PC-9 (cell line): Measurements from ENCODE around the gene TUBA4A. TPM values are rescaled to one million over a fixed set of nuclear protein-coding genes. Genes with fewer than 3 reads are reported as not detected.

Experiments
- BruUV-seq: library from RNA; stranded (reverse); fragments of 400-500 nt; replicated peaks from 2 replicates; lab custom pipeline; 2021; lab: Mats Ljungman, UMichigan
- CTCF ChIA-PET: fragments of 300-600 bp; sonication (Branson Sonifier 250); formaldehyde crosslinking; loops from one replicate; lab custom pipeline; 2022; ENCODE audit warnings: antibody characterized with exemption; lab: Charles Lee
- POLR2A ChIA-PET: fragments of 300-600 bp; sonication (Branson Sonifier 250); formaldehyde crosslinking; loops from one replicate; lab custom pipeline; 2022; ENCODE audit warnings: antibody characterized with exemption; ENCODE audit not compliant: unreplicated experiment; lab: Charles Lee
- DNase-seq, 2 experiments: peaks; one replicate each; pipeline versions ENCODE4 v3.0.0 to v3.0.0-alpha.2; 2015 to 2022; ENCODE audit warnings: mixed read lengths in 1 of 2
- H2AFZ ChIP-seq: fragments of 200-600 bp; sonication (generic); 2 replicates; pipeline ENCODE4 v1.8.1; 2017; ENCODE audit warnings: antibody characterized with exemption
- H3F3A ChIP-seq: fragments of 200-600 bp; sonication (generic); 2 replicates; pipeline ENCODE4 v1.8.1; 2017; ENCODE audit warnings: antibody characterized with exemption, mild to moderate bottlenecking, low read depth; ENCODE audit not compliant: insufficient read depth
- H3K27ac ChIP-seq: fragments of 200-600 bp; sonication (generic); 2 replicates; pipeline ENCODE4 v1.6.1; 2016; ENCODE audit warnings: mixed run types
- H3K27me3 ChIP-seq: fragments of 200-600 bp; sonication (generic); 2 replicates; pipeline ENCODE4 v1.6.1; 2016; ENCODE audit warnings: low read depth, mixed run types; ENCODE audit not compliant: insufficient read depth
- H3K36me3 ChIP-seq: fragments of 200-600 bp; sonication (generic); 2 replicates; pipeline ENCODE4 v1.6.1; 2016; ENCODE audit warnings: low read depth, mixed run types
- H3K4me1 ChIP-seq: fragments of 200-600 bp; sonication (generic); replicated peaks from 2 replicates; pipeline ENCODE4 v1.6.1; 2016; ENCODE audit warnings: mixed run types; ENCODE audit not compliant: insufficient read depth
- H3K4me2 ChIP-seq: fragments of 200-600 bp; sonication (generic); 2 replicates; pipeline ENCODE4 v1.6.1; 2017; ENCODE audit warnings: mixed run types
- H3K4me3 ChIP-seq: fragments of 200-600 bp; sonication (generic); 2 replicates; pipeline ENCODE4 v1.6.1; 2016; ENCODE audit warnings: mixed run types
- H3K79me2 ChIP-seq: fragments of 200-600 bp; sonication (generic); 2 replicates; pipeline ENCODE4 v1.6.1; 2017; ENCODE audit warnings: low read depth, mixed run types
- H3K9me2 ChIP-seq: fragments of 200-600 bp; sonication (generic); 2 replicates; pipeline ENCODE4 v1.8.1; 2017; ENCODE audit warnings: mild to moderate bottlenecking; ENCODE audit not compliant: insufficient read depth
- H3K9me3 ChIP-seq: fragments of 200-600 bp; sonication (generic); 2 replicates; pipeline ENCODE4 v1.8.1; 2016; ENCODE audit warnings: low read depth; ENCODE audit not compliant: insufficient read depth
- H4K20me1 ChIP-seq: fragments of 200-600 bp; sonication (generic); 2 replicates; pipeline ENCODE4 v1.8.1; 2017; ENCODE audit not compliant: insufficient read depth
- CTCF ChIP-seq: fragments of 200-600 bp; sonication (generic); conservative IDR thresholded peaks from 2 replicates; pipeline ENCODE4 v1.6.1; 2017; ENCODE audit warnings: mixed run types, antibody characterized with exemption, mild to moderate bottlenecking, moderate library complexity
- EZH2 ChIP-seq: fragments of 200-600 bp; sonication (generic); IDR thresholded peaks from 2 replicates; pipeline ENCODE4 v1.8.0; 2017; ENCODE audit warnings: antibody characterized with exemption, low read depth
- intact Hi-C: fragments of 100-400 bp; cut with micrococcal nuclease; formaldehyde crosslinking; loops from one replicate; pipeline ENCODE4 v1.10.0; 2022; ENCODE audit not compliant: unreplicated experiment
- total RNA-seq: library from RNA; stranded (reverse); gene quantifications from 2 replicates; pipeline ENCODE4 v1.2.3, GENCODE V29; 2021

TUBA4A gene
- total RNA-seq, 1 experiment from 2014 or later: 157 TPM

GRCh38 chr2:219296631-219297391 lies 43.1 kb upstream of the TUBA4A start:
- TF ChIP-seq EZH2: no peak
- TF ChIP-seq CTCF: no peak
- Histone ChIP-seq H4K20me1 (no peaks in the 10 kb centered on the region), H3F3A (no peaks in the 10 kb centered on the region), H3K79me2 (no peaks in the 10 kb centered on the region), H3K9me2 (no peaks in the 10 kb centered on the region), H3K27ac (no peak overlapping the region), H2AFZ (no peak overlapping the region), H3K27me3 (peaks cover 29% of the 10 kb centered on the region), H3K4me2 (no peak overlapping the region), H3K4me1 (no peaks in the 10 kb centered on the region; the same call in 1 of the 2 replicates), H3K36me3 (no peaks in the 10 kb centered on the region), H3K4me3 (no peak overlapping the region), H3K9me3 (no peaks in the 10 kb centered on the region)
- ChIA-PET POLR2A (no interaction called here), CTCF (no interaction called here)
- intact Hi-C loops: loop anchor here (5.0 kb wide), 2 partner anchors 90 to 235 kb away; partner anchors contain the start of gene DNPEP
- BruUV-seq: no TSS peak
- DNase-seq: no peak

- ChIA-PET POLR2A (no interaction called here), CTCF (interaction anchor here (1.6 to 2.3 kb wide), 3 partner anchors 18 to 48 kb away, joined by 6 to 13 read pairs (median 13); partner anchors contain the start of gene DNAJB2)
- DNase-seq: no peak
- Histone ChIP-seq H3K9me2 (no peaks in the 10 kb centered on the region), H4K20me1 (no peaks in the 10 kb centered on the region), H3K27ac (no peak overlapping the region), H3K4me1 (no peaks in the 10 kb centered on the region; the same call in 1 of the 2 replicates), H2AFZ (no peak overlapping the region), H3K4me2 (no peak overlapping the region), H3K36me3 (no peaks in the 10 kb centered on the region), H3F3A (no peaks in the 10 kb centered on the region), H3K79me2 (no peaks in the 10 kb centered on the region), H3K4me3 (no peak overlapping the region), H3K9me3 (no peaks in the 10 kb centered on the region), H3K27me3 (peaks cover 22% of the 10 kb centered on the region)
- no TSS peak for BruUV-seq
- intact Hi-C loops: loop anchor here (5.0 kb wide), 2 partner anchors 91 to 236 kb away; partner anchors contain the start of gene DNPEP
- TF ChIP-seq EZH2 (no peak), CTCF (no peak)
These were observed 42.4 kb upstream of the TUBA4A start for GRCh38 chr2:219296142-219296541.

- TF ChIP-seq EZH2 (no peak), CTCF (peak; percentile 87)
- H3K4me2 ChIP-seq: peak overlapping the region; percentile 76
- DNase-seq: peak; percentile 65 to 91
- ChIA-PET CTCF (interaction anchor here (0.5 to 2.3 kb wide), 17 partner anchors 14 to 391 kb away, joined by 3 to 13 read pairs (median 5); partner anchors contain the start of genes ANKZF1, ATG9A, CNPPD1 and DNAJB2), POLR2A (interaction anchor here (0.6 to 0.9 kb wide), 3 partner anchors 46 to 118 kb away, joined by 3 to 7 read pairs (median 4); partner anchors contain the start of genes CNPPD1, GLB1L and STK16)
- no peaks in the 10 kb centered on the region for H3K9me3 ChIP-seq
- H3K9me2 ChIP-seq: no peaks in the 10 kb centered on the region
- H3K36me3 ChIP-seq: no peaks in the 10 kb centered on the region
- no peaks in the 10 kb centered on the region for H3F3A ChIP-seq
- H3K4me3 ChIP-seq: peak overlapping the region; percentile 61; the same call in 1 of the 2 replicates
- peak overlapping the region; percentile 79 for H2AFZ ChIP-seq
- no peak overlapping the region for H3K27ac ChIP-seq
- no peaks in the 10 kb centered on the region for H4K20me1 ChIP-seq
- no TSS peak for BruUV-seq
- intact Hi-C loops: loop anchor here (1.0 to 5.0 kb wide), 8 partner anchors 15 to 238 kb away; partner anchors contain the start of genes ABCB6, ANKZF1, ATG9A and CNPPD1
- peaks cover 7% of the 10 kb centered on the region for H3K27me3 ChIP-seq
- H3K79me2 ChIP-seq: no peaks in the 10 kb centered on the region
- H3K4me1 ChIP-seq: peaks cover 7% of the 10 kb centered on the region
These were observed 40.9 kb upstream of the TUBA4A start for GRCh38 chr2:219294356-219295351.
